ENCODE measurements around the gene ELAVL1.

The ELAVL1 gene

DNA sequence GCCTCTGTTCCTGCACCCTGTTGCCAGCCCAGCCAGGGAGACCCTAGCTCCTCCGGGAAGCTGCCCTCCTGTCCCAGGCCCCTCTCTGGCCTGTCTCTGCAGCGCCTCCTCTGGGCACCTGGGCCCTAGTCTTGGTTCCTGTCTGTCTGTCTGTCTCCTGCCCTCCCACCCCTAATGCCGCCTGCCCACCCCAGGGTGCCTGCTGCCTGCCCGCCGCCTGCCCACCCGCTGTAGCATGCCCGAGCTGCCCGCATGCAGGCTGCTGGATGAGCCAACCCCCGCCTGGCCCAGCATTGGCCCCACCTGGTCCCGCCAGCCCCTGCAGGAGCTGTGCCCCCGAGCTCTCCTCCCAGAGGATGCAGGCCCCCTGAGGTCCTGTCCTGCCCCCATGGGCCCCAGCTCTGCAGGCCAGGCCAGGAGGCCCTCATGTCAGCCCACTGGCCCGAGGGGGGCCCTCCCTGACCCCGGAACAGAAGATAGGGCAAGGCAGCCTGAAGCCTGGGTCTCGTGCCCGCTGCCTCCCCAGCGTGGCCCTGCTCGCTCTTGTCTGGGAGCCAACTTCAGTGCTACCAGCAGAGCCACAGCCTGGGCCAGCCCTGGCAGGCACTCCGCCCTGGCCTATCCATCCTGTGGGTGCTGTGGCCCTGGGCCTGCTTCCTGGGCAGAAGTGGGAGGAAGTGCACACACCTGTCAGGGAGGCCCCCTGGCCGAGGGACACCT, 96.5 kb downstream of the ELAVL1 start:
- DNase-seq = no peak
